AG08396 (cell line): ENCODE results near the gene SCRG1.
A peak's percentile ranks its signal among the peaks of the same experiment; 100 is the strongest.

Source experiments
- DNase-seq: peaks from one replicate; pipeline ENCODE4 v3.0.0; 2012; ENCODE audit warnings: low spot score, mixed read lengths

The SCRG1 gene

GRCh38 chr4:173411106-173411693 is 12.3 kb upstream of the SCRG1 start:
- no peak for DNase-seq

GRCh38 chr4:173410079-173410478 is 11.2 kb upstream of the SCRG1 start:
- DNase-seq: no peak

- DNase-seq: no peak
These were observed 7.1 kb upstream of the SCRG1 start for GRCh38 chr4:173405840-173406606.

GRCh38 chr4:173404296-173404865 is 5.5 kb upstream of the SCRG1 start:
- DNase-seq: no peak

- DNase-seq: peak; percentile 27
These were observed 4.1 kb upstream of the SCRG1 start for GRCh38 chr4:173403051-173403450.

- no peak for DNase-seq
These were observed 2.1 kb upstream of the SCRG1 start for GRCh38 chr4:173401063-173401462.

GRCh38 chr4:173398220-173398619 is 696 bp downstream of the SCRG1 start:
- no peak for DNase-seq

GRCh38 chr4:173397604-173398003 is 1.3 kb downstream of the SCRG1 start:
- no peak for DNase-seq

- DNase-seq: no peak
These were observed 7.2 kb downstream of the SCRG1 start for GRCh38 chr4:173391701-173392100.

GRCh38 chr4:173386751-173387150 is 12.2 kb downstream of the SCRG1 start:
- DNase-seq: no peak

- no peak for DNase-seq
These were observed 16.6 kb downstream of the SCRG1 start for GRCh38 chr4:173382349-173382748.

GRCh38 chr4:173381610-173382009 is 17.3 kb downstream of the SCRG1 start:
- DNase-seq: no peak

GRCh38 chr4:173380987-173381386 is 17.9 kb downstream of the SCRG1 start:
- no peak for DNase-seq

- no peak for DNase-seq
These were observed 19.0 kb downstream of the SCRG1 start for GRCh38 chr4:173379929-173380328.

- DNase-seq: no peak
These were observed 24.3 kb downstream of the SCRG1 start for GRCh38 chr4:173374588-173374987.

GRCh38 chr4:173371292-173372192 is 27.4 kb downstream of the SCRG1 start:
- DNase-seq: peak; percentile 78

GRCh38 chr4:173370477-173371291 is 28.2 kb downstream of the SCRG1 start, which contains the start of gene SAP30:
Gene SAP30 (plus strand): TSS chr4:173370954. CDS start chr4:173371183, 229 bp downstream.
- peak; percentile 97 for DNase-seq

GRCh38 chr4:173370130-173370476 is 28.8 kb downstream of the SCRG1 start:
- no peak for DNase-seq

GRCh38 chr4:173367946-173368345 is 31.0 kb downstream of the SCRG1 start:
- peak; percentile 6 for DNase-seq

- no peak for DNase-seq
These were observed 31.6 kb downstream of the SCRG1 start for GRCh38 chr4:173367285-173367684.

- DNase-seq: no peak
These were observed 33.4 kb downstream of the SCRG1 start for GRCh38 chr4:173365359-173365996.
